GM19238 (cell line): ENCODE measurements around the gene FOXJ1.

Source experiments
- DNase-seq: peaks from one replicate; pipeline ENCODE4 v3.0.0; 2011; ENCODE audit warnings: low spot score; ENCODE audit not compliant: insufficient read length

The FOXJ1 gene

GRCh38 chr17:76142039-76142584 is 1.1 kb upstream of the FOXJ1 start:
- DNase-seq, result no peak

- DNase-seq, result no peak
Observed at GRCh38 chr17:76140661-76141211, 309 bp downstream of the FOXJ1 start.

GRCh38 chr17:76139801-76140660 is 1.0 kb downstream of the FOXJ1 start:
- DNase-seq, result no peak

GRCh38 chr17:76138896-76139752 is 1.9 kb downstream of the FOXJ1 start:
- no peak for DNase-seq

GRCh38 chr17:76138234-76138895 is 2.7 kb downstream of the FOXJ1 start:
- DNase-seq, result no peak

GRCh38 chr17:76137351-76138233 is 3.5 kb downstream of the FOXJ1 start:
- DNase-seq, result no peak

- no peak for DNase-seq
Observed at GRCh38 chr17:76137001-76137350, 4.1 kb downstream of the FOXJ1 start.

- no peak for DNase-seq
Observed at GRCh38 chr17:76136276-76137000, 4.6 kb downstream of the FOXJ1 start.

- DNase-seq, result no peak
Observed at GRCh38 chr17:76135810-76136188, 5.2 kb downstream of the FOXJ1 start.

GRCh38 chr17:76134911-76135809 is 5.9 kb downstream of the FOXJ1 start:
- DNase-seq, result no peak

- DNase-seq, result no peak
Observed at GRCh38 chr17:76132574-76133338, 8.3 kb downstream of the FOXJ1 start.

GRCh38 chr17:76131692-76132573 is 9.1 kb downstream of the FOXJ1 start:
- DNase-seq, result no peak

GRCh38 chr17:76131051-76131691 is 9.9 kb downstream of the FOXJ1 start:
- no peak for DNase-seq

GRCh38 chr17:76130473-76130872 is 10.6 kb downstream of the FOXJ1 start:
- no peak for DNase-seq

- DNase-seq, result no peak
Observed at GRCh38 chr17:76125922-76126321, 15.1 kb downstream of the FOXJ1 start.

- no peak for DNase-seq
Observed at GRCh38 chr17:76125391-76125675, 15.7 kb downstream of the FOXJ1 start.
